ENCODE results near the gene HRH3. TPM values are rescaled to one million over a fixed set of nuclear protein-coding genes. Genes with fewer than 3 reads are reported as not detected.

HRH3 gene
- total RNA-seq, 3 donors from 2014 or later: 0.09 TPM; not detected in 2

- ATAC-seq: no peak
- Histone ChIP-seq H3K9me3 (no peaks in the 10 kb centered on the region), H3K4me1 (ENCODE audit: low read depth) (peaks cover 3% of the 10 kb centered on the region), H3K36me3 (ENCODE audit: low read depth) (no peaks in the 10 kb centered on the region), H3K4me3 (no peak overlapping the region)
- intact Hi-C loops (cut with DNase I, micrococcal nuclease): no loop called here
- no peak for DNase-seq
- no peak for TF ChIP-seq CTCF (IDR thresholded peaks at IDR 0.05)
Measured at GRCh38 chr20:62248890-62249560, 28.9 kb upstream of the HRH3 start.

GRCh38 chr20:62246872-62247652 lies 27.0 kb upstream of the HRH3 start:
- intact Hi-C loops (cut with DNase I, micrococcal nuclease): no loop called here
- no peak for TF ChIP-seq CTCF (IDR thresholded peaks at IDR 0.05)
- Histone ChIP-seq H3K4me3 (no peak overlapping the region), H3K4me1 (ENCODE audit: low read depth) (peaks cover 14% of the 10 kb centered on the region), H3K36me3 (ENCODE audit: low read depth) (no peaks in the 10 kb centered on the region), H3K9me3 (no peaks in the 10 kb centered on the region)
- ATAC-seq: peak; percentile 16
- no peak for DNase-seq

GRCh38 chr20:62246431-62246830 lies 26.4 kb upstream of the HRH3 start:
- Histone ChIP-seq H3K9me3 (no peaks in the 10 kb centered on the region), H3K4me1 (ENCODE audit: low read depth) (peaks cover 20% of the 10 kb centered on the region), H3K4me3 (no peak overlapping the region), H3K36me3 (ENCODE audit: low read depth) (no peaks in the 10 kb centered on the region)
- no peak for TF ChIP-seq CTCF (IDR thresholded peaks at IDR 0.05)
- ATAC-seq (no peak), DNase-seq (no peak)
- intact Hi-C loops (cut with DNase I, micrococcal nuclease): no loop called here

- no peak for TF ChIP-seq CTCF (IDR thresholded peaks at IDR 0.05)
- Histone ChIP-seq H3K36me3 (ENCODE audit: low read depth) (no peaks in the 10 kb centered on the region), H3K9me3 (no peaks in the 10 kb centered on the region), H3K4me3 (no peak overlapping the region), H3K4me1 (ENCODE audit: low read depth) (peaks cover 25% of the 10 kb centered on the region)
- intact Hi-C loops (cut with DNase I, micrococcal nuclease): no loop called here
- DNase-seq: no peak
- no peak for ATAC-seq
Measured at GRCh38 chr20:62245911-62246280, 25.8 kb upstream of the HRH3 start.

GRCh38 chr20:62244644-62245108 lies 24.6 kb upstream of the HRH3 start:
- intact Hi-C loops (cut with DNase I, micrococcal nuclease): no loop called here
- ATAC-seq (no peak), DNase-seq (no peak)
- no peaks in the 10 kb centered on the region for H3K9me3 ChIP-seq
- no peak for TF ChIP-seq CTCF (IDR thresholded peaks at IDR 0.05)
- peaks cover 36% of the 10 kb centered on the region for H3K4me1 ChIP-seq (ENCODE audit: low read depth)
- H3K4me3 ChIP-seq: no peak overlapping the region
- H3K36me3 ChIP-seq (ENCODE audit: low read depth): no peaks in the 10 kb centered on the region

Measured in mucosa of descending colon (tissue), 3 donors.